KBM-7 (cell line): ENCODE data around the gene MAP3K1.
A peak's percentile ranks its signal among the peaks of the same experiment; 100 is the strongest.
"Not testable (repeated sequence)": the region's sequence is repeated elsewhere in the genome, so short reads cannot be mapped to it uniquely, and the experiment has no call there.

Experiments used
- DNase-seq: peaks from one replicate; pipeline ENCODE4 v3.0.0-alpha.2; 2015
- in situ Hi-C: fragments of 300-500 bp; cut with MboI; formaldehyde crosslinking; loops from 2 replicates; pipeline ENCODE4 v1.14.3; 2020; ENCODE audit warnings: low sequenced_read_pairs, low pct_unique_long_range_greater_than_20kb, mixed read lengths

MAP3K1 gene

GRCh38 chr5:56814361-56814962 is 887 bp upstream of the MAP3K1 start:
- in situ Hi-C loops: no loop called here
- DNase-seq: peak; percentile 68

GRCh38 chr5:56815658-56816545 is 553 bp downstream of the MAP3K1 start:
- in situ Hi-C loops: no loop called here

GRCh38 chr5:56816546-56817081 is 1.3 kb downstream of the MAP3K1 start:
- DNase-seq: peak; percentile 88
- in situ Hi-C loops: no loop called here

More at GRCh38 chr5:56815658-56816545, 553 bp downstream of the MAP3K1 start:
- peak; percentile 39 for DNase-seq

- in situ Hi-C loops: no loop called here
Observed at GRCh38 chr5:56817263-56818014, 2.1 kb downstream of the MAP3K1 start.

DNA sequence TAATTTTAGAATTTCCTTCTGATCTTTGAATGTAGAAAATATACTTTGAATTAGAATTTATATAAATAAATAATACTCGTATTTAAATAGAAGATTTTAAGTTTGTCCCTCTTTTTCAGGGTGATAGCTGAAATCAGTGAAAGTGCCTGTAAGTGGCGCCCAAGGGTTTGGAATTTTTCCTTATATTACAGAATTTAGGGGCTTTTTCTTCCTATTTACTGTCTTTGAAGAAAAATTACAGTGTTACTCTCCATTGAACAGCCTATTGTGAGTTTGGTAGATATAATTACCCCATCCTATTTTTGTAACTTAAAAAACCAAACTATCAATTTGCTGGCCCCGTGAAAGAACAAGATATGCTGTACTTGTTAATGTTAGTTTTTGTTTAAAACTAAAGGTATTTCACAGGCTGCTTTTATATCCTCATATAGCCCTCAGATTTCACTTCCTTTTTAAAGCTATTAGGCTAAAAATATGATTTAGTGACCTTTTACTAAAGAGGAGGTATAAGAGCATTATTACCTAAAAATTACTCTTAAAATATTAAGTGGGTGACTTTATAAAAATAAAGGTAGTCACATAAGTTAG is 3.2 kb downstream of the MAP3K1 start:
- in situ Hi-C loops: no loop called here
- DNase-seq: no peak

More at GRCh38 chr5:56817263-56818014, 2.1 kb downstream of the MAP3K1 start:
- no peak for DNase-seq

DNA sequence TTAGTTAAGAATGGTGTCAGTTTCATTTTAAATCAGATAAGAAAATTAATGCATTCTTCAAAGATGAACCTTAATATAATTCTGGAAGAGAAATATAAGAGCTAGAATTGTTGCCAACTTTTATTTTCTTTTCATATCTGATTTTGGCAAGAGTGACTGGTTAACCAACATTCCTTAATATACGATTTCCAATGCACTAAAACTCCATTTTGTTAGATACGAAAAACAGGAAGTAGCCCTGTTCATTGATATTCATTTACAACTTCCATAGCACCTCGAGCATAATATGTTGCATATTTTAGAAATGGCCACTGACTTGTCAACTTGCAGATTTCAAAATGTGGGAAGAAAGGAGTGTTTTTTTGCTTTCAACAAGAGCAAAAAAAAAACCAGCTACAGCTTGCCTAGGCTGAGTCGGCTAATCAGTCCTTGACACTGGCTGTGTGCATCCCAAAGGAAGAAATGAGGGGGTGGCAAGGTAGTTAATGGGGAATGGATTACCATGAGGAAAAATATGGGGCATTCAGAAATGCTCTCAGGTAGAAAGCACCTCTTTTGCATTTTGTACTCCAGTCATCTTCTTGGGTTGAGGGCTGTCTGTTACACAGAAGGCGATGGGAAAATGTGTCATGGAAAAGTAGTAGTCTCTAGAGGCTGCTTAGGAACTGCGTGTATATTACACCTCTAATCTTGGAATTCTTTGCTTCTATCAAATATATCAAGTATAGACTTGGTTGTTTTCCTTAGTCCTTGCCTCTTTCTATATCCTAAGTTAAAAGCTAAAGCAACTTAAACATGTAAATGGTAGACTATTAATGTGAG is 3.9 kb downstream of the MAP3K1 start:
- in situ Hi-C loops: no loop called here
- DNase-seq: peak; percentile 56

GRCh38 chr5:56821868-56822267 is 6.5 kb downstream of the MAP3K1 start:
- DNase-seq, in situ Hi-C loops: not testable (repeated sequence)

- no peak for DNase-seq
- in situ Hi-C loops: no loop called here
Observed at GRCh38 chr5:56822981-56823380, 7.6 kb downstream of the MAP3K1 start.

DNA sequence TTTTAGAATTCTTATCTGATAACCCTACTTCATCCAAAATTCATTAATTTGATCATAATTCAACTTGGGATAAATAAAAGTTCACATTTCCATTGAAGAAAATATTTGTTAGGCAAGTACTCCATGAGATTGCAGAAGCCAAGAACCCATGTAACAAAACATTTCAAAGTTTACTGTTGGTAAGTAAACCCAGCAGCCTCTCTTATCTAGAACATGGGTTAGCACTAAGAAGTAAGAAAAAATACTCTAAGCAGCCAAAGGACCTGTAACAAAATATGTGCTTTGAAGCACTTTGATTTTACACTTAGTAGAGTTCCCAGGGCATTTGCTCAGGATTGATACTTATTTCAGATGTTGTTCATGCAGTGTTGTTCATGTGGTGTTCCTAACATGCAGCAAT is 8.7 kb downstream of the MAP3K1 start:
- in situ Hi-C loops: no loop called here
- no peak for DNase-seq

DNA sequence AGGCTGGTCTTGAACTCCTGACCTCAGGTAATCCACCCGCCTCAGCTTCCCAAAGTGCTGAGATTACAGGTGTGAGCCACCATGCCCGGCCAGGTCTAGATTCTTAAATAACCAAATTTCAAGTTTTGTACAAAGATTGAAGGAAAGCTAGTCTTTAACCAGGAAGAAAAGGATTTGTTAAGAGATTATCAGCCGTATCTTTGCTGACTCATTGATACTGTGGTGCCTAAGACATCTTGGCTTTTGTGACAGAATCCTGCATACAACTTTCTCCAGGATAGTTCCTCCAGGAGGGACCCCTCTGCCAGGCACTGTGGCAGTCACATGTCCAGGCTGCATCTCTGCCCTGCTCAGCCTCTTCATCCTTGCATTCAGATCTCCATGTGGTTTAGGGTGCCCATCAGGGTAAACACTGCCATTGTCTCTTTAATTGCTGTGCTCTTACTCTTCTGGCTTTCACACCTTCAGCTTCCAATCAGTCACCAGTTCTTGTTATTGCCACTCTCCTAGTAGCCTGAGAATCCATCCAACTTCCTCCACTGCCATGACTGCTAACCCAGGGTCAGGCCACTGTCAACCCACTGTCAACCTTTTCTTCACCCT is 10.0 kb downstream of the MAP3K1 start:
- DNase-seq: no peak
- in situ Hi-C loops: no loop called here

- peak; percentile 29 for DNase-seq
- in situ Hi-C loops: no loop called here
Observed at GRCh38 chr5:56827049-56827448, 11.7 kb downstream of the MAP3K1 start.

DNA sequence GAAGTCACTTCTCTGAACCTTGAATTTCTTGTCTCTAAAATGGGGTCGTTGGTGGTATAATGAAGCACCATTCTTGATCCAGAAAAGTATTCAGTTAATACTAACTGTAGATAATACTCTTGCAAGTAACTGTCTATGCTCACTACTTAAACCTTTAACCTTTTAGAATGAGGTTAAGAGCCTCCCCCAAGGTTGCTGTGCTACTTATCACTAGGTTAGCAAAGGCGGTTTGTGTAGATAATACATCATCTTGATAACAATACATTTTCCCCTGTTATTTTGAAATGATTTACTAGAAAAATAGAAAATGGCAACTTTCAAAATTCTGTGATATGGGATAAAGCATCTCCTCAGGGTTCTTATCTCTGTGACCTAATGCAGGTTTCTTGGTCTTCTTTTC is 12.6 kb downstream of the MAP3K1 start:
- in situ Hi-C loops: no loop called here

DNA sequence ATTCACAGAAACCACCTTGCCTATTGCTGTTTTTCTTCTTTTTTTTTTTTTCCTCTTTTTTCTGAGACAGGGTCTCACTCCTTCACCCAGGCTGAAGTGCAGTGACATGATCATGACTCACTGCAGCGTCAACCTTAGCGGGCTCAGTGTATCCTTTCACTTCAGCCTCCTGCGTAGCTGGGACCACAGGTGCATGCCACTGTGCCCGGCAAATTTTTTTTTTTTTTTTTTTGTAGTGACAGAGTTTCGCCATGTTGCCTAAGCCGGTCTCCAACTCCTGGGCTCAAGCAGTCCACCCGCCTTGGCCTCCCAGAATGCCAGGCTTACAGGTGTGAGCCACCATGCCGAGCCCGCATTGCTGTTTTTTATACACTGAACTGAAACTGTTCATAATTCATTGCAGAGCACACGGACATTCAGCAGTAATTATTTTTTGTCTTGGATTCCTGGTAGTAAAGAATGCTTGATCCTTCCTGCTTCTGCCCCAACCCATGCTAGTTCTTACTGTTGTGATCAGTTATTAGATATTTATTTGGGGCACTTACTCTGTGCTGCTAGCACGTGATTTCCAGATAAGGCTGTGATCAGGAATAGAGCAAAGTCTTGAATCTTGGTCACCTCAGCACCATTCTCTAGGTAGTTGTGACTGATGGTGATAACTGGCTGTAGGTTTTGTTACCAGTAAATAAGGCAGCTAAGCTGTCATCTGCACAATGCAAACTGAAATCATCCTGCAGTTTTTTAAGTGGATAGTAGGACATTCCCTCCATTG is 14.0 kb downstream of the MAP3K1 start:
- DNase-seq: no peak
- in situ Hi-C loops: no loop called here

More for the DNA sequence above, 12.6 kb downstream of the MAP3K1 start:
- DNase-seq: no peak

- DNase-seq: no peak
- in situ Hi-C loops: loop anchor here (10.0 kb wide), 1 partner anchor 557 kb away; no protein-coding TSS in a partner anchor
Observed at GRCh38 chr5:56831773-56832172, 16.4 kb downstream of the MAP3K1 start.

- no peak for DNase-seq
Observed at GRCh38 chr5:56833325-56833724, 18.0 kb downstream of the MAP3K1 start.

DNA sequence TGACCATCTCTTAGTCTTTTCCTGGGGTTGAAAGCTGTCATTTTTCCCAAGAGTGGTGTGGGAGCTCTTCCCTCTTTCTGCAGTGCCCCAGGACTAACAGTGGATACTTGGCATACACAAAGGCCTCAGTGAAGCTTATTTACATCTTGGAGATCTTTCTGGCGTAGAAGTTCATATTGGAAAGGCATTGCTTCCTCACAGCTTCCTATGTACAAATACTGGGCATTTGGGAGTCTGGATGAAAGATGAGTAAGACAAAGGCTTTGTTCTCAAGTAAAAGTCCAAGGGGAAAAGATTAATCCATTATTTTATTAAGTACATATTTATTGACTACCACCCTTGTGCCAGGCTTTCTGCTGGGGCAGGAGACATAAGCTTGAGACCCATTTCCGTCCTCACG is 22.0 kb downstream of the MAP3K1 start:
- in situ Hi-C loops: loop anchor here (10.0 kb wide), 1 partner anchor 563 kb away; no protein-coding TSS in a partner anchor
- DNase-seq: no peak

More at GRCh38 chr5:56833325-56833724, 18.0 kb downstream of the MAP3K1 start:
- in situ Hi-C loops: loop anchor here (10.0 kb wide), 1 partner anchor 559 kb away; no protein-coding TSS in a partner anchor

- DNase-seq: no peak
- in situ Hi-C loops: loop anchor here (10.0 kb wide), 1 partner anchor 563 kb away; no protein-coding TSS in a partner anchor
Observed at GRCh38 chr5:56837956-56838355, 22.6 kb downstream of the MAP3K1 start.
